Neural cell (in vitro differentiated cells): ENCODE results near the gene TPSAB1.
"Not testable (repeated sequence)": the region's sequence is repeated elsewhere in the genome, so short reads cannot be mapped to it uniquely, and the experiment has no call there.

Experiments
- POLR2AphosphoS5 ChIP-seq: IDR thresholded peaks from 2 replicates; pipeline ENCODE4 v1.6.1; 2012
- TF ChIP-seq, protein P1 (sequence below): fragments of 450-650 bp; IDR thresholded peaks from 2 replicates; pipeline ENCODE4 v1.5.1; 2014; ENCODE audit warnings: antibody characterized with exemption, mild to moderate bottlenecking, moderate library complexity; ENCODE audit not compliant: poor library complexity, severe bottlenecking

DNA sequence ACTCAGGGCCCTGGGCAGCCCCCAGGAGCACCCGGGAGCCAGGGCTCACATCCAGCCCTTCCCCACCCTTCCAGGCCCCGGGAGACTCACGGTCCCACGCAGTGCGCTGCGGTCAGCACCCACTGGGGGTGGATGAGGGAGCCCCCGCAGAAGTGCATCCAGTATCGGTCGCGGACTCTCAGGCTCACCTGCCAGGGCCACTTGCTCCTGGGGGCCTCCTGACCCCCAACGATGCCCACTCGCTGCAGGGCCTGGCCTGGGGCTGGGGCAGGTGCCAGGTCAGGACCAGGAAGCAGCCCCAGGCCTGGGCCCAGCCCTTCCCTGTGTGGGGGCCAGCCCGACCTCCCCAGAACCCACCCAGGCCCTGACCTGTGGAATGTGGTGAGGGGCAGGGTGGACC, 11.0 kb upstream of the TPSAB1 start:
- TF ChIP-seq, protein P1, sequence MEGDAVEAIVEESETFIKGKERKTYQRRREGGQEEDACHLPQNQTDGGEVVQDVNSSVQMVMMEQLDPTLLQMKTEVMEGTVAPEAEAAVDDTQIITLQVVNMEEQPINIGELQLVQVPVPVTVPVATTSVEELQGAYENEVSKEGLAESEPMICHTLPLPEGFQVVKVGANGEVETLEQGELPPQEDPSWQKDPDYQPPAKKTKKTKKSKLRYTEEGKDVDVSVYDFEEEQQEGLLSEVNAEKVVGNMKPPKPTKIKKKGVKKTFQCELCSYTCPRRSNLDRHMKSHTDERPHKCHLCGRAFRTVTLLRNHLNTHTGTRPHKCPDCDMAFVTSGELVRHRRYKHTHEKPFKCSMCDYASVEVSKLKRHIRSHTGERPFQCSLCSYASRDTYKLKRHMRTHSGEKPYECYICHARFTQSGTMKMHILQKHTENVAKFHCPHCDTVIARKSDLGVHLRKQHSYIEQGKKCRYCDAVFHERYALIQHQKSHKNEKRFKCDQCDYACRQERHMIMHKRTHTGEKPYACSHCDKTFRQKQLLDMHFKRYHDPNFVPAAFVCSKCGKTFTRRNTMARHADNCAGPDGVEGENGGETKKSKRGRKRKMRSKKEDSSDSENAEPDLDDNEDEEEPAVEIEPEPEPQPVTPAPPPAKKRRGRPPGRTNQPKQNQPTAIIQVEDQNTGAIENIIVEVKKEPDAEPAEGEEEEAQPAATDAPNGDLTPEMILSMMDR, result not testable (repeated sequence)
- not testable (repeated sequence) for TF ChIP-seq POLR2AphosphoS5
